SU-DHL-6 (cell line): Measurements from ENCODE around the gene HSD17B2.

Source experiments
- H2AFZ ChIP-seq: fragments of 200-600 bp; sonication (generic); 2 replicates; pipeline ENCODE4 v1.6.1; 2014; ENCODE audit warnings: low read depth, mild to moderate bottlenecking, moderate library complexity, mixed read lengths, antibody characterized with exemption, low read length; ENCODE audit not compliant: severe bottlenecking
- H3F3A ChIP-seq: fragments of 200-600 bp; shearing (Covaris generic); 2 replicates; pipeline ENCODE4 v1.6.0; 2016; ENCODE audit warnings: antibody characterized with exemption, mild to moderate bottlenecking; ENCODE audit not compliant: insufficient read depth
- H3K27ac ChIP-seq: fragments of 200-600 bp; sonication (generic); 2 replicates; pipeline ENCODE4 v1.5.1; 2016; ENCODE audit warnings: low read depth, mild to moderate bottlenecking, low read length, moderate library complexity, mixed read lengths
- H3K27me3 ChIP-seq: fragments of 200-600 bp; sonication (generic), shearing (Covaris generic); 2 replicates; pipeline ENCODE4 v1.6.0; 2014; ENCODE audit warnings: mild to moderate bottlenecking, low read length
- H3K36me3 ChIP-seq: fragments of 200-600 bp; sonication (generic); 2 replicates; pipeline ENCODE4 v1.6.1; 2014; ENCODE audit warnings: mild to moderate bottlenecking, low read length, mixed read lengths
- H3K4me2 ChIP-seq: fragments of 300-600, 200-600 bp; shearing (Covaris generic), sonication (generic); 2 replicates; pipeline ENCODE4 v1.6.0; 2014; ENCODE audit warnings: low read length, low read depth, mild to moderate bottlenecking; ENCODE audit not compliant: poor library complexity, severe bottlenecking
- H3K4me3 ChIP-seq: fragments of 200-600 bp; sonication (generic); 2 replicates; pipeline ENCODE4 v1.5.1; 2014; ENCODE audit warnings: antibody characterized with exemption, low read length, mild to moderate bottlenecking, mixed read lengths; ENCODE audit not compliant: insufficient read depth, poor library complexity, severe bottlenecking
- H3K79me2 ChIP-seq: fragments of 200-600 bp; sonication (generic); 2 replicates; pipeline ENCODE4 v1.6.1; 2014; ENCODE audit warnings: mild to moderate bottlenecking, low read length, moderate library complexity; ENCODE audit not compliant: insufficient read depth
- H3K9ac ChIP-seq: fragments of 200-600 bp; sonication (generic); 2 replicates; pipeline ENCODE4 v1.7.0; 2014; ENCODE audit warnings: mild to moderate bottlenecking, low read length
- H3K9me2 ChIP-seq: fragments of 200-600 bp; sonication (generic); replicated peaks from 2 replicates; pipeline ENCODE4 v1.6.1; 2014; ENCODE audit warnings: low read length; ENCODE audit not compliant: insufficient read depth
- H3K9me3 ChIP-seq: fragments of 200-600 bp; sonication (generic); 2 replicates; pipeline ENCODE4 v1.6.1; 2014; ENCODE audit warnings: low read length, mixed read lengths; ENCODE audit not compliant: insufficient read depth
- H4K20me1 ChIP-seq: fragments of 200-600 bp; sonication (generic); 2 replicates; pipeline ENCODE4 v1.6.1; 2014; ENCODE audit warnings: low read depth, mild to moderate bottlenecking, antibody characterized with exemption, low read length, moderate library complexity, mixed read lengths
- CTCF ChIP-seq: fragments of 200-600 bp; sonication (generic); IDR thresholded peaks from one replicate; pipeline ENCODE4 v1.5.1; 2017; ENCODE audit warnings: antibody characterized with exemption, mild to moderate bottlenecking, low read length, moderate library complexity; ENCODE audit not compliant: insufficient read depth, poor library complexity, severe bottlenecking
- EZH2phosphoT487 ChIP-seq: fragments of 200-600 bp; sonication (generic), shearing (Covaris generic); conservative IDR thresholded peaks from 2 replicates; pipeline ENCODE4 v1.6.1; 2018; ENCODE audit warnings: mild to moderate bottlenecking, antibody characterized with exemption, low read length, moderate library complexity, mixed read lengths

The HSD17B2 gene

GRCh38 chr16:82146957-82147356 lies 111.9 kb downstream of the HSD17B2 start:
- no peak overlapping the region for H3K9ac ChIP-seq
- H3K36me3 ChIP-seq: peaks cover 4% of the 10 kb centered on the region; the same call in 1 of the 2 replicates
- H3K9me3 ChIP-seq: no peaks in the 10 kb centered on the region
- H3F3A ChIP-seq: no peaks in the 10 kb centered on the region
- no peak for TF ChIP-seq CTCF
- no peak overlapping the region for H3K27ac ChIP-seq
- H4K20me1 ChIP-seq: no peaks in the 10 kb centered on the region
- no peaks in the 10 kb centered on the region for H3K9me2 ChIP-seq
- H3K4me2 ChIP-seq: no peak overlapping the region
- no peaks in the 10 kb centered on the region for H3K79me2 ChIP-seq
- H2AFZ ChIP-seq: no peak overlapping the region
- no peaks in the 10 kb centered on the region for H3K27me3 ChIP-seq
- no peak overlapping the region for H3K4me3 ChIP-seq

- no peaks in the 10 kb centered on the region for H3K9me3 ChIP-seq
- TF ChIP-seq CTCF: no peak
- TF ChIP-seq EZH2phosphoT487: no peak
- H3K27ac ChIP-seq: no peak overlapping the region
- H3K9me2 ChIP-seq: no peaks in the 10 kb centered on the region
- H3K9ac ChIP-seq: no peak overlapping the region
- no peaks in the 10 kb centered on the region for H3K79me2 ChIP-seq
- H2AFZ ChIP-seq: no peak overlapping the region
- H3K4me2 ChIP-seq: no peak overlapping the region
- H3F3A ChIP-seq: no peaks in the 10 kb centered on the region
- no peaks in the 10 kb centered on the region for H4K20me1 ChIP-seq
- peaks cover 4% of the 10 kb centered on the region; the same call in 1 of the 2 replicates for H3K36me3 ChIP-seq
- no peaks in the 10 kb centered on the region for H3K27me3 ChIP-seq
- H3K4me3 ChIP-seq: no peak overlapping the region
Measured at GRCh38 chr16:82147546-82147945, 112.5 kb downstream of the HSD17B2 start.
